ENCODE measurements around the gene XRCC5.

DNA sequence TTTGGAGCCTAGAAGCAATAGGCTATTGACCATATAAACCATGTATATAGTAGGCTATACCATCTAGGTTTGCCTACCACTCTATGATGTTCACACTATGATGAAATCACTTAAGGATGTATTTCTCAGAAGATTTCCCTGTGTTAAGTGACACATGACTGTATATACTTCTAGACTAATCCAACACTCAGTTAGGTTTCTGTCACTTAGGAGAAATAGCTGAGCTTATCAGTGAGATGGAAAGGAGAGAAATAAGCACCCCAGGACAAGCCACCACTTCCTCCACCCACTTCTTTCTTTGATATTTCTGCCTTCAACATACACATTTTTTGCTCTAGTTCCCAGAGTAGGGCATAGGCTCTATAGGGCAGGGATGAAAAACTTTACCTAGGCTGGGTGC is 35.4 kb upstream of the XRCC5 start:
- TF ChIP-seq POLR2AphosphoS5 (IDR thresholded peaks at IDR 0.05; ENCODE audit: low read depth, low read length) (no peak), TAF1 (IDR thresholded peaks at IDR 0.05; ENCODE audit: low read depth, low read length) (no peak), POLR2A (IDR thresholded peaks at IDR 0.05; ENCODE audit: low read depth, low read length) (no peak), SPI1 (IDR thresholded peaks at IDR 0.05; ENCODE audit: low read depth, low read length) (no peak), POU2F2 (IDR thresholded peaks at IDR 0.05; ENCODE audit: low read depth, low read length) (no peak), PAX5 (IDR thresholded peaks at IDR 0.05; ENCODE audit: insufficient read depth, low read length, severe bottlenecking) (no peak)

All from GM12891 (cell line).